Uterus (tissue), 4 donors: ENCODE measurements around the gene NT5C3B. TPM values are rescaled to one million over a fixed set of nuclear protein-coding genes. Genes with fewer than 3 reads are reported as not detected.

Experiments
- DNase-seq, 2 donors: peaks; one replicate each; pipeline ENCODE4 v3.0.0-alpha.2; 2019 to 2020
- H3K27ac ChIP-seq, 2 donors: fragments of 200-600 bp; sonication (generic); 1 replicate in 1 of 2; 2 replicates in 1 of 2; pipeline ENCODE4 v1.5.1; 2016 to 2018
- H3K27me3 ChIP-seq, 2 donors: fragments of 200-600 bp; sonication (generic); one replicate each; pipeline ENCODE4 v1.5.1; 2018 to 2019; ENCODE audit warnings: control low read depth in 1 of 2
- H3K36me3 ChIP-seq, 2 donors: fragments of 200-600 bp; sonication (generic); one replicate each; pipeline ENCODE4 v1.5.1; 2019; ENCODE audit warnings: control low read depth in 1 of 2
- H3K4me1 ChIP-seq, 2 donors: fragments of 200-600 bp; sonication (generic); one replicate each; pipeline ENCODE4 v1.5.1; 2018 to 2019; ENCODE audit warnings: control low read depth in 1 of 2
- H3K4me3 ChIP-seq, 2 donors: fragments of 200-600 bp; sonication (generic); 1 replicate in 1 of 2; 2 replicates in 1 of 2; pipeline ENCODE4 v1.5.1; 2018 to 2019; ENCODE audit warnings: mild to moderate bottlenecking in 1 of 2
- H3K9me3 ChIP-seq, 2 donors: fragments of 200-600 bp; sonication (generic); one replicate each; pipeline ENCODE4 v1.5.1; 2019; ENCODE audit warnings: control low read depth in 1 of 2
- CTCF ChIP-seq, 4 experiments: fragments of 200-600 bp in 2 of 4; fragments of 450-650 bp in 2 of 4; sonication (generic) in 2 of 4; IDR thresholded peaks; one replicate each; pipeline ENCODE4 v1.5.1; 2016 to 2019; ENCODE audit warnings: antibody characterized with exemption in 4 of 4, mild to moderate bottlenecking in 2 of 4, moderate library complexity in 1 of 4
- POLR2A ChIP-seq, 2 donors: fragments of 450-650 bp; IDR thresholded peaks; one replicate each; pipeline ENCODE4 v1.6.1; 2016; ENCODE audit warnings: antibody characterized with exemption in 2 of 2, mild to moderate bottlenecking in 1 of 2, moderate library complexity in 1 of 2
- intact Hi-C: fragments of 100-400 bp; cut with DNase I; formaldehyde crosslinking; loops from one replicate; pipeline ENCODE4 v1.15.1; 2023; ENCODE audit warnings: low total_unique reads
- total RNA-seq, 4 donors: library from RNA; depleted of rRNA in 3 of 4; stranded (reverse); fragments of >200 nt in 3 of 4; gene quantifications; one replicate each; pipeline versions ENCODE4 v1.1.0 to v1.2.4, GENCODE V29; 2014 to 2023
- donor health status: DM: yes; HTN: yes; CAD: no.

NT5C3B gene
- total RNA-seq, 4 donors from 2014 or later = 32.5 to 77.9 (median 68.1) TPM

- TF ChIP-seq POLR2A (IDR thresholded peaks at IDR 0.05) (no peak), CTCF (IDR thresholded peaks at IDR 0.05) (no peak)
- no peaks in the 10 kb centered on the region for H3K4me1 ChIP-seq
- H3K4me3 ChIP-seq = no peak overlapping the region
- H3K27ac ChIP-seq = no peak overlapping the region
- intact Hi-C loops = no loop called here
- H3K9me3 ChIP-seq = no peaks in the 10 kb centered on the region
- DNase-seq = no peak
- no peaks in the 10 kb centered on the region for H3K27me3 ChIP-seq
- H3K36me3 ChIP-seq = no peaks in the 10 kb centered on the region
Observed at GRCh38 chr17:41871789-41872188, 35.8 kb upstream of the NT5C3B start.

GRCh38 chr17:41870627-41871026, 34.6 kb upstream of the NT5C3B start:
- no peak for DNase-seq
- Histone ChIP-seq H3K4me3 (no peak overlapping the region), H3K27me3 (no peaks in the 10 kb centered on the region), H3K27ac (no peak overlapping the region), H3K36me3 (no peaks in the 10 kb centered on the region), H3K4me1 (no peaks in the 10 kb centered on the region), H3K9me3 (no peaks in the 10 kb centered on the region)
- intact Hi-C loops = no loop called here
- TF ChIP-seq CTCF (IDR thresholded peaks at IDR 0.05) (no peak), POLR2A (IDR thresholded peaks at IDR 0.05) (no peak)

GRCh38 chr17:41870097-41870496, 34.1 kb upstream of the NT5C3B start:
- TF ChIP-seq CTCF (IDR thresholded peaks at IDR 0.05) = no peak
- no peak for TF ChIP-seq POLR2A (IDR thresholded peaks at IDR 0.05)
- no peak overlapping the region for H3K27ac ChIP-seq
- H3K27me3 ChIP-seq = no peaks in the 10 kb centered on the region
- no peaks in the 10 kb centered on the region for H3K4me1 ChIP-seq
- H3K36me3 ChIP-seq = no peaks in the 10 kb centered on the region
- H3K4me3 ChIP-seq = no peak overlapping the region
- H3K9me3 ChIP-seq = no peaks in the 10 kb centered on the region
- intact Hi-C loops = no loop called here
- DNase-seq = no peak

- Histone ChIP-seq H3K27me3 (no peaks in the 10 kb centered on the region), H3K27ac (no peak overlapping the region), H3K36me3 (no peaks in the 10 kb centered on the region), H3K4me3 (no peak overlapping the region), H3K9me3 (no peaks in the 10 kb centered on the region), H3K4me1 (no peaks in the 10 kb centered on the region)
- no peak for DNase-seq
- TF ChIP-seq POLR2A (IDR thresholded peaks at IDR 0.05) (no peak), CTCF (IDR thresholded peaks at IDR 0.05) (no peak)
- intact Hi-C loops = no loop called here
Observed at GRCh38 chr17:41869426-41869825, 33.4 kb upstream of the NT5C3B start.

- Histone ChIP-seq H3K27ac (no peak overlapping the region), H3K4me1 (peaks cover 6% of the 10 kb centered on the region in 2 donors), H3K27me3 (no peaks in the 10 kb centered on the region), H3K4me3 (no peak overlapping the region), H3K9me3 (no peaks in the 10 kb centered on the region), H3K36me3 (no peaks in the 10 kb centered on the region)
- intact Hi-C loops = no loop called here
- DNase-seq = no peak
- TF ChIP-seq CTCF (IDR thresholded peaks at IDR 0.05) (no peak), POLR2A (IDR thresholded peaks at IDR 0.05) (no peak)
Observed at GRCh38 chr17:41868568-41868967, 32.5 kb upstream of the NT5C3B start.
